ENCODE results near the gene THUMPD3.

Gene THUMPD3

DNA sequence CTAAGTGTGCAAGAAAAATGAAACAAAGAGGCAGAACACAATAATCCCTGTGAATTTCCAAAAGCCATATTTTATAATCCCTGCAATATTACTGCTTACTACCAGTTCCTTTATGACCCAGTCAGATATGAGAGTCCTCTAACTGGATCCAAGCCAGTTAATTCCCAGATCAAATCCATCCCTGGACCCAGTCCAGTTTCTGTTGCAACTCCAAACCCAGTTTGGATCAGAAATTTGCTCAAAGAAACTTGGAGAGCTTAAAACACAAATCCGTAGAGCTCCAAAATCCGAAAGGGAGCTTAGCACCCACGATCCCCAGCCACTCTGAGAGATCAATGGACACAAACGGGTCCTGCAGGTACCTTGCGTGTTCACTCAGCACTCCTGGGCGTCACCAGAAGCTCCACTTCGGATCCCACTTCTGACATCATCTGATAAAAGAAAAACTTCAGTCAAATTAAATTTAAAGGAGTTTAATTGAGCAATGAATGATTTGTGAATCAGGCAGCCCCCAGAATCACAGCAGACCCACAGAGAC lies 32.6 kb upstream of the THUMPD3 start:
- TF ChIP-seq, protein P1, sequence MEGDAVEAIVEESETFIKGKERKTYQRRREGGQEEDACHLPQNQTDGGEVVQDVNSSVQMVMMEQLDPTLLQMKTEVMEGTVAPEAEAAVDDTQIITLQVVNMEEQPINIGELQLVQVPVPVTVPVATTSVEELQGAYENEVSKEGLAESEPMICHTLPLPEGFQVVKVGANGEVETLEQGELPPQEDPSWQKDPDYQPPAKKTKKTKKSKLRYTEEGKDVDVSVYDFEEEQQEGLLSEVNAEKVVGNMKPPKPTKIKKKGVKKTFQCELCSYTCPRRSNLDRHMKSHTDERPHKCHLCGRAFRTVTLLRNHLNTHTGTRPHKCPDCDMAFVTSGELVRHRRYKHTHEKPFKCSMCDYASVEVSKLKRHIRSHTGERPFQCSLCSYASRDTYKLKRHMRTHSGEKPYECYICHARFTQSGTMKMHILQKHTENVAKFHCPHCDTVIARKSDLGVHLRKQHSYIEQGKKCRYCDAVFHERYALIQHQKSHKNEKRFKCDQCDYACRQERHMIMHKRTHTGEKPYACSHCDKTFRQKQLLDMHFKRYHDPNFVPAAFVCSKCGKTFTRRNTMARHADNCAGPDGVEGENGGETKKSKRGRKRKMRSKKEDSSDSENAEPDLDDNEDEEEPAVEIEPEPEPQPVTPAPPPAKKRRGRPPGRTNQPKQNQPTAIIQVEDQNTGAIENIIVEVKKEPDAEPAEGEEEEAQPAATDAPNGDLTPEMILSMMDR (IDR thresholded peaks at IDR 0.05; ENCODE audit: control extremely low read depth, extremely low read depth, low read depth, missing control alignments) = no peak
- CTCF ChIA-PET = interaction anchor here (1.2 to 3.0 kb wide), 3 partner anchors 9 to 28 kb away, joined by 4 to 12 read pairs (median 7); no protein-coding TSS in a partner anchor
- no peak for DNase-seq (ENCODE audit: extremely low spot score)
- POLR2A ChIA-PET = no interaction called here

DNA sequence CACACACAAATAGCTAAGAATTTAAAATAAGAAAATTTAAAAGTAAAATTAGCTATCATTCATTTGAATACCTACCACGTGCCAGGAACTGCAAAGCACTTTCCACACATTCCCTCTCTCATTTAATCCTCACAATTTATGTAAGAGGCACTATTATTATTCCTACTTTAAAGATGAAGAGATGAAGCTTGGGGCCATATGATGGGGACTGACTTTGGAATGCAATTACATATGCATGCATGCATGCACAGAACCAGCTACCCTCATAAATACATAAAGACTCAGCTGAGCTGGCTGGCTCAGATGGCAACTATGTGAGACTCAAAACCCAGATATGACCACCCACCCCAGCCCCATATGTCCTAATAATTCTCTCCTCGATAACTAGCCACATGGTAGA lies 31.7 kb upstream of the THUMPD3 start:
- ChIA-PET POLR2A (no interaction called here), CTCF (interaction anchor here (0.8 to 3.0 kb wide), 6 partner anchors 8 to 359 kb away, joined by 3 to 12 read pairs (median 6); no protein-coding TSS in a partner anchor)
- DNase-seq (ENCODE audit: extremely low spot score) = no peak
- TF ChIP-seq, protein P1 (IDR thresholded peaks at IDR 0.05; ENCODE audit: control extremely low read depth, extremely low read depth, low read depth, missing control alignments) = no peak

DNA sequence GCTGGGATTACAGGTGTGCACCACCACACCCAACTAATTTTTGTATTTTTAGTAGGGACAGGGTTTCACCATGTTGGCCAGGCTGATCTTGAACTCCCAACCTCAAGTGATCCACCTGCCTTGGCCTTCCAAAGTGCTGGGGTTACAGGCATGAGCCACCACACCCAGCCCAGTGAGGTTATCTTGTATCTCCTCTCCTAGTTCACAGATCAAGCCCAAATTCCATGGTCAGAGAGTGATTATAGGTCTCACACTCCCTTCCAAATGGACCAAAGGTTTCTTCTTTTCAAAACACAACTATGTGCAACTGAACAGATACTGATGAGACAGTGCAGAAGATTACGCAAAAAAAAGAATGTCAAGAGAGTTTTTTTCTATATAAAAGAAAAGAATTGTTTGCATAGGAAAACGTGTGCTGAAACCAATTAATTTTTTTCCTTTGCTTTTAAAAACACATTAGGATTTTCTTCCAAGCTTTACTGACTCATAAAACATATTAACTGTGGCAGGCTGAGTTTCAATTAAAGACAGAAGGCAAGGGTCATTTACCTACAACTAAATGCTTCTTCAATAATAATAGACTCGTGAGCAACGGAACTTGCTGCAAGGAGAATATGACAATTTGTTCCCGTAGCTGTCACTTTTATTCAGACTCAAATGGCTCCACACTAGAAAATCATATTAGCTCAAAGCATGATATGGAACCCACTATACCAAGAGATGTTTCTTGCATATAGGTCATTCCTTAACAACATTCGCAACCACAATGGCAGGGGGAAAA lies 30.4 kb upstream of the THUMPD3 start:
- TF ChIP-seq, protein P1 (IDR thresholded peaks at IDR 0.05; ENCODE audit: control extremely low read depth, extremely low read depth, low read depth, missing control alignments) = no peak
- CTCF ChIA-PET = interaction anchor here (0.8 to 1.7 kb wide), 5 partner anchors 11 to 345 kb away, joined by 3 to 7 read pairs (median 3); no protein-coding TSS in a partner anchor
- POLR2A ChIA-PET = no interaction called here
- no peak for DNase-seq (ENCODE audit: extremely low spot score)

DNA sequence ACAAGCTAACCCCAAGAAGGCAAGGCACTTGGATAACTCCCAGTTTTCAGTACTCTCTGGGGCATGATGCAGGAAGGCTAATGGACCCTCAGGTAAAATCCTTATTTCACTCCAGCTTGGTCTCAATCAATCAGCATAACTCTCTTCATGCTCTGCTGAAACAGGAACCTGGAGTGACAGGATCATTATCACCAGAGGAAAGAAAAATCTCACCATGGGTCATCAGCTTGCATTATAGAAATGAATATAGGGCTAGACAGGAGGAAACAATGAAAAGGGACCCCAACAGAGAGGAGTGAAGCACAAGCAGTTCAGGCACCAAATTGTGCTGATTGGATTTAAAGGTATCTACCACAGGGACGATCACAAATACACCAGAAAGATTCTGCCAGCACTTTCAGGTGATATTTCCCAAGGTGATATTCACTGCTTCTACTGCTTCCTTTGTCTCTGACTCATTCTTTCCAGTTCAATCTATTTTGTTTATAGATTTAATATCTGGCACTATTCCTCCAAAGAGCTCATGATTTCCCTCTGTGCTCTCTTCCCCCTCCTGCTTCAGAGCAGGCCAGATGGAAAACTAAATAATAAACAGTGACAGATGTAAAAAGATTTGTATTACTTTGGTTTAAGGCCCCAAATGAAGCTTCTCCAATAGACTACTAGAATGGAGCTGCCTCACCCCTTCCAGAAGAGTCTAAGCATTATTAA lies 22.9 kb upstream of the THUMPD3 start:
- DNase-seq (ENCODE audit: extremely low spot score) = no peak
- ChIA-PET POLR2A (interaction anchor here (0.6 kb wide), 1 partner anchor 210 kb away, joined by 3 read pairs; no protein-coding TSS in a partner anchor), CTCF (interaction anchor here (0.9 to 3.0 kb wide), 5 partner anchors 9 to 368 kb away, joined by 3 to 13 read pairs (median 7); no protein-coding TSS in a partner anchor)
- TF ChIP-seq, protein P1 (IDR thresholded peaks at IDR 0.05; ENCODE audit: control extremely low read depth, extremely low read depth, low read depth, missing control alignments) = no peak

DNA sequence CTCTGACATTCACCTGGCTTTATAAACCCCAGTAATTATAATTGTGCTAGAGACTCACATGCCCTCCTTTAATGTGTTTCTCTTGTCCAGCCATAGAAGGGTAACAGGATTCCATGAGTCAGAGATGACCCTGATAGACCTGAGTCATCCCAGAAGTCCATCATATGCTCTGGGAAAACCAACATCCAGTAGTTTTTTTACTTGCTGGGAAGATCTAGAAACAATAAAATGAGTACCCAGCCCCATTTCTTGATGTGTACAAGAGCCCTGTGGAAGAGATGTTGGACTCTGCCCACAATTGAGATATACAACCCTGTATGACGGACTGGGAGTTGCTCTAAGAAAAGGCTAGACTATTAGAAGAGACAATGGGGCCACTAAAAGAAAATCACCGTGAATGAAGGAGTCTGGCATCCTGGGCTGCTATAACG lies 22.4 kb upstream of the THUMPD3 start:
- POLR2A ChIA-PET = no interaction called here
- DNase-seq (ENCODE audit: extremely low spot score) = no peak
- CTCF ChIA-PET = interaction anchor here (1.2 to 3.0 kb wide), 4 partner anchors 9 to 13 kb away, joined by 3 to 13 read pairs (median 8); no protein-coding TSS in a partner anchor
- TF ChIP-seq, protein P1 (IDR thresholded peaks at IDR 0.05; ENCODE audit: control extremely low read depth, extremely low read depth, low read depth, missing control alignments) = no peak

DNA sequence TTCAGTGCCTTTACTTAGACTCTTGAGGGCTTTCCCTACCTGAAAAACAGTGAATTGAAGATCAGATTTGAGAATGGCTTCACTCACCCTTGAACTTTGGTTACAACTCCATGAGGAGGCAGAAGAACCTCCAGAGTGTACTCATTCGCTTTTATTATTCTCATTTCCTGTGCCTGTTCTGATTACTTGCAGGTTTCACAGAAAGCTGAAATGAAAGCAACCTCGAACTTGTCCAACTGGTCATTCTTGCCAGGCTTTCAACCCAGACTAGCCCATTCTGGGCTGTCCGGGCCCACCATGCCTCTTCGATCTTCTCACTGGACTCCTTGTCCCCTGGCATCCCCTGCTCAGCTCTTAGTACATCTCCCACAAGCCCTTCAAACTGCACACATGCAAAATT lies 20.2 kb upstream of the THUMPD3 start:
- ChIA-PET POLR2A (no interaction called here), CTCF (interaction anchor here (0.6 to 1.8 kb wide), 2 partner anchors 10 to 42 kb away, joined by 3 to 11 read pairs; no protein-coding TSS in a partner anchor)
- TF ChIP-seq, protein P1 (IDR thresholded peaks at IDR 0.05; ENCODE audit: control extremely low read depth, extremely low read depth, low read depth, missing control alignments) = no peak
- DNase-seq (ENCODE audit: extremely low spot score) = no peak

Measured in GM10248 (cell line).